ENCODE measurements around the gene CTDNEP1.

CTDNEP1 gene

GRCh38 chr17:7238420-7239090 is 13.0 kb downstream of the CTDNEP1 start:
- no peak for TF ChIP-seq ZFX (IDR thresholded peaks at IDR 0.05; ENCODE audit: borderline replicate concordance)
- TF ChIP-seq CTCF (IDR thresholded peaks at IDR 0.05), result no peak

GRCh38 chr17:7237761-7238419 is 13.6 kb downstream of the CTDNEP1 start:
- H3K27ac ChIP-seq, result peak overlapping the region; percentile 98
- TF ChIP-seq CTCF (IDR thresholded peaks at IDR 0.05), result no peak
- no peak for TF ChIP-seq ZFX (IDR thresholded peaks at IDR 0.05; ENCODE audit: borderline replicate concordance)

More at GRCh38 chr17:7238420-7239090, 13.0 kb downstream of the CTDNEP1 start:
- H3K27ac ChIP-seq, result peak overlapping the region; percentile 98

GRCh38 chr17:7237266-7237760 is 14.2 kb downstream of the CTDNEP1 start:
- no peak for TF ChIP-seq CTCF (IDR thresholded peaks at IDR 0.05)
- TF ChIP-seq ZFX (IDR thresholded peaks at IDR 0.05; ENCODE audit: borderline replicate concordance), result no peak
- H3K27ac ChIP-seq, result peak overlapping the region; percentile 98

GRCh38 chr17:7236808-7237207 is 14.7 kb downstream of the CTDNEP1 start:
- no peak for TF ChIP-seq CTCF (IDR thresholded peaks at IDR 0.05)
- no peak for TF ChIP-seq ZFX (IDR thresholded peaks at IDR 0.05; ENCODE audit: borderline replicate concordance)
- H3K27ac ChIP-seq, result peak overlapping the region; percentile 98

- peak overlapping the region; percentile 98 for H3K27ac ChIP-seq
- TF ChIP-seq ZFX (IDR thresholded peaks at IDR 0.05; ENCODE audit: borderline replicate concordance), result no peak
Measured at GRCh38 chr17:7235693-7236665, 15.6 kb downstream of the CTDNEP1 start.

GRCh38 chr17:7234083-7234951 is 17.2 kb downstream of the CTDNEP1 start, which contains the start of gene DVL2:
Gene DVL2, minus strand, starts transcription at chr17:7234517. Its CDS starts 255 bp downstream, at chr17:7234262.
- H3K27ac ChIP-seq, result peak within 1 kb of the TSS; percentile 98
- TF ChIP-seq ZFX (IDR thresholded peaks at IDR 0.05; ENCODE audit: borderline replicate concordance) (no peak), CTCF (IDR thresholded peaks at IDR 0.05) (no peak)
